ENCODE measurements around the gene EMP3.
"Not testable (repeated sequence)": the region's sequence is repeated elsewhere in the genome, so short reads cannot be mapped to it uniquely, and the experiment has no call there.

EMP3 gene

GRCh38 chr19:48348737-48349136 is 23.4 kb downstream of the EMP3 start:
- DNase-seq = no peak

- peak; percentile 31 for DNase-seq
These were observed 25.5 kb downstream of the EMP3 start for GRCh38 chr19:48350856-48351255.

- DNase-seq = peak; percentile 42
These were observed 26.0 kb downstream of the EMP3 start for GRCh38 chr19:48351341-48351752.

- no peak for DNase-seq
These were observed 28.3 kb downstream of the EMP3 start for GRCh38 chr19:48353677-48354076.

GRCh38 chr19:48354332-48354992 is 29.1 kb downstream of the EMP3 start:
- DNase-seq = no peak

- no peak for DNase-seq
These were observed 30.1 kb downstream of the EMP3 start for GRCh38 chr19:48355365-48355954.

- DNase-seq = no peak
These were observed 33.8 kb downstream of the EMP3 start for GRCh38 chr19:48359123-48359522.

GRCh38 chr19:48361912-48362311 is 36.6 kb downstream of the EMP3 start:
- no peak for DNase-seq

- peak; percentile 95 for DNase-seq
These were observed 37.6 kb downstream of the EMP3 start for GRCh38 chr19:48362716-48363499.

- DNase-seq = no peak
These were observed 38.1 kb downstream of the EMP3 start for GRCh38 chr19:48363500-48363809.

GRCh38 chr19:48363810-48364597 is 38.7 kb downstream of the EMP3 start, which contains the start of the genes SYNGR4 and TMEM143:
Gene SYNGR4 (plus strand): TSS chr19:48364367. CDS start chr19:48365843, 1,476 bp downstream.
Gene TMEM143 (minus strand): TSS chr19:48363940. CDS start chr19:48363920, 20 bp downstream.
- DNase-seq = peak; percentile 99

- DNase-seq = no peak
These were observed 39.4 kb downstream of the EMP3 start for GRCh38 chr19:48364598-48365348.

GRCh38 chr19:48365602-48366001 is 40.2 kb downstream of the EMP3 start:
- no peak for DNase-seq

- no peak for DNase-seq
These were observed 42.5 kb downstream of the EMP3 start for GRCh38 chr19:48367855-48368254.

GRCh38 chr19:48368936-48369335 is 43.6 kb downstream of the EMP3 start:
- peak; percentile 67 for DNase-seq

- no peak for DNase-seq
These were observed 45.6 kb downstream of the EMP3 start for GRCh38 chr19:48370955-48371354.

GRCh38 chr19:48371367-48371766 is 46.0 kb downstream of the EMP3 start:
- no peak for DNase-seq

GRCh38 chr19:48371771-48372170 is 46.4 kb downstream of the EMP3 start:
- DNase-seq = not testable (repeated sequence)

- DNase-seq = peak; percentile 65
These were observed 47.6 kb downstream of the EMP3 start for GRCh38 chr19:48372904-48373303.

GRCh38 chr19:48373567-48373966 is 48.2 kb downstream of the EMP3 start:
- no peak for DNase-seq

- DNase-seq = no peak
These were observed 52.8 kb downstream of the EMP3 start for GRCh38 chr19:48378194-48378570.

- DNase-seq = no peak
These were observed 53.7 kb downstream of the EMP3 start for GRCh38 chr19:48379058-48379457.
